NB4 (cell line): ENCODE results near the gene LCAT.
"Not testable (repeated sequence)": the region's sequence is repeated elsewhere in the genome, so short reads cannot be mapped to it uniquely, and the experiment has no call there.

ENCODE experiments used
- DNase-seq: peaks from one replicate; pipeline ENCODE4 v3.0.0; 2010; ENCODE audit warnings: low read depth
- H3K4me3 ChIP-seq: one replicate; pipeline ENCODE4 v1.5.1; 2011; ENCODE audit warnings: mild to moderate bottlenecking, low read depth, low read length, moderate library complexity
- CTCF ChIP-seq: IDR thresholded peaks from one replicate; pipeline ENCODE4 v1.5.1; 2012; ENCODE audit warnings: low read depth, low read length
- MYC ChIP-seq: IDR thresholded peaks from 2 replicates; pipeline ENCODE4 v1.6.1; 2011; ENCODE audit warnings: low read depth, low read length
- POLR2A ChIP-seq: IDR thresholded peaks from 2 replicates; pipeline ENCODE4 v1.6.1; 2011; ENCODE audit warnings: mild to moderate bottlenecking; ENCODE audit not compliant: insufficient read length; ENCODE audit errors: extremely low read depth
- TF ChIP-seq, protein P1 (sequence below): IDR thresholded peaks from 2 replicates; pipeline ENCODE4 v1.6.1; 2011; ENCODE audit warnings: low read depth, low read length

LCAT gene

GRCh38 chr16:67977469-67978227, 33.7 kb upstream of the LCAT start:
- TF ChIP-seq POLR2A = no peak
- TF ChIP-seq, protein P1, sequence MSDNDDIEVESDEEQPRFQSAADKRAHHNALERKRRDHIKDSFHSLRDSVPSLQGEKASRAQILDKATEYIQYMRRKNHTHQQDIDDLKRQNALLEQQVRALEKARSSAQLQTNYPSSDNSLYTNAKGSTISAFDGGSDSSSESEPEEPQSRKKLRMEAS = no peak
- TF ChIP-seq CTCF = no peak
- no peak for TF ChIP-seq MYC
- no peak for DNase-seq
- no peak overlapping the region for H3K4me3 ChIP-seq

DNA sequence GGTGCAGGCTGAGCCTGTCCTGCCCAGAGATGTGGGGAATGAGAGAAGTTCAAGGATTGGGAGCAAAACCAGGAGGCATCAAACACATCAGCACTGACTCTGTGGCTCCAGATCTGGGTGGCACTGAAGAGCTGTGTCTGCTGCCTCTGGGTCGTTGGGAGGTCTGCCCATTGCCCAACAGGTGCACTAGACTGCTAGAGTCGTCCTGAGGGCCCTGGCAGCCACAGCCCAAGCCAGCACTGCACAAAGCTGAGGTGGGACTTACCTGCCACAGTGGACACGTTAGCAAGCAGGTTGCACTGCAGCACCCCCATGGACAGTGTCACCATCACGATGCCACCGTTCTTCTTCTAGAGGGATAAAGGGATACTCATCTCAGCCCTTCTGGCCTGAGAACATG, 33.1 kb upstream of the LCAT start:
- TF ChIP-seq CTCF (no peak), POLR2A (no peak), MYC (no peak)
- TF ChIP-seq, protein P1 = no peak
- H3K4me3 ChIP-seq = no peak overlapping the region
- DNase-seq = no peak

GRCh38 chr16:67976205-67976604, 32.3 kb upstream of the LCAT start:
- TF ChIP-seq POLR2A (no peak), MYC (no peak), CTCF (no peak)
- TF ChIP-seq, protein P1 = no peak
- no peak overlapping the region for H3K4me3 ChIP-seq
- no peak for DNase-seq

- DNase-seq = no peak
- TF ChIP-seq POLR2A (no peak), MYC (no peak), CTCF (no peak)
- TF ChIP-seq, protein P1 = no peak
- no peak overlapping the region for H3K4me3 ChIP-seq
These were observed 31.6 kb upstream of the LCAT start for GRCh38 chr16:67975321-67976105.

DNA sequence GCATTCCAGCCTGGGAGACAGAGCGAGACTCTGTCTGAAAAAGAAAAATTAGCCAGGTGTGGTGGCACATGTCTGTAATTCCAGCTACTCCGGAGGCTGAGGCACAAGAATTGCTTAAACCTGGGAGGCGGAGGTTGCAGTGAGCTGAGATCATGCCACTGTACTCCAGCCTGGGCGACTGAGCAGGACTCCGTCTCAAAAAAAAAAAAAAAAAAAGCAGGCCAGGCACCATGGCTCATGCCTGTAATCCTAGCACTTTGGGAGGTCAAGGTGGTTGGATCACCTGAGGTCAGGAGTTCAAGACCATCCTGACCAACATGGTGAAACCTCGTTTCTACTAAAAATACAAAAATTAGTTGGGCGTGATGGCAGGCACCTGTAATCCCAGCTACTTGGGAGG, 28.4 kb upstream of the LCAT start:
- H3K4me3 ChIP-seq, DNase-seq: not testable (repeated sequence)

GRCh38 chr16:67971111-67971510, 27.2 kb upstream of the LCAT start:
- no peak for DNase-seq
- no peak overlapping the region for H3K4me3 ChIP-seq
- no peak for TF ChIP-seq MYC
